ENCODE measurements around the gene RELN.

The RELN gene

GRCh38 chr7:104017001-104017400, 27.5 kb upstream of the RELN start:
- Histone ChIP-seq H3K27ac (ENCODE audit: low read depth in 2 of 2, low read length in 2 of 2) (no peak overlapping the region), H3K4me3 (ENCODE audit: low read length in 2 of 2) (no peak overlapping the region), H3K9me3 (ENCODE audit: control insufficient read depth in 2 of 2, low read length in 2 of 2) (no peaks in the 10 kb centered on the region), H3K4me1 (ENCODE audit: control insufficient read depth in 2 of 2, insufficient read depth in 2 of 2, low read length in 2 of 2) (no peaks in the 10 kb centered on the region), H3K36me3 (ENCODE audit: control insufficient read depth in 2 of 2, insufficient read depth in 2 of 2, low read length in 2 of 2) (no peaks in the 10 kb centered on the region), H3K9ac (ENCODE audit: low read depth in 1 of 2, low read length in 2 of 2) (no peak overlapping the region), H3K27me3 (ENCODE audit: control insufficient read depth in 2 of 2, insufficient read depth in 2 of 2, low read length in 2 of 2) (no peaks in the 10 kb centered on the region)

GRCh38 chr7:104012835-104013234, 23.4 kb upstream of the RELN start:
- H3K9ac ChIP-seq (ENCODE audit: low read depth in 1 of 2, low read length in 2 of 2) = no peak overlapping the region
- no peak overlapping the region for H3K27ac ChIP-seq (ENCODE audit: low read depth in 2 of 2, low read length in 2 of 2)
- H3K27me3 ChIP-seq (ENCODE audit: control insufficient read depth in 2 of 2, insufficient read depth in 2 of 2, low read length in 2 of 2) = no peaks in the 10 kb centered on the region
- no peaks in the 10 kb centered on the region for H3K36me3 ChIP-seq (ENCODE audit: control insufficient read depth in 2 of 2, insufficient read depth in 2 of 2, low read length in 2 of 2)
- H3K9me3 ChIP-seq (ENCODE audit: control insufficient read depth in 2 of 2, low read length in 2 of 2) = no peaks in the 10 kb centered on the region
- no peak overlapping the region for H3K4me3 ChIP-seq (ENCODE audit: low read length in 2 of 2)
- H3K4me1 ChIP-seq (ENCODE audit: control insufficient read depth in 2 of 2, insufficient read depth in 2 of 2, low read length in 2 of 2) = no peaks in the 10 kb centered on the region

GRCh38 chr7:104011829-104012228, 22.4 kb upstream of the RELN start:
- Histone ChIP-seq H3K4me1 (ENCODE audit: control insufficient read depth in 2 of 2, insufficient read depth in 2 of 2, low read length in 2 of 2) (no peaks in the 10 kb centered on the region), H3K36me3 (ENCODE audit: control insufficient read depth in 2 of 2, insufficient read depth in 2 of 2, low read length in 2 of 2) (no peaks in the 10 kb centered on the region), H3K27ac (ENCODE audit: low read depth in 2 of 2, low read length in 2 of 2) (no peak overlapping the region), H3K27me3 (ENCODE audit: control insufficient read depth in 2 of 2, insufficient read depth in 2 of 2, low read length in 2 of 2) (no peaks in the 10 kb centered on the region), H3K4me3 (ENCODE audit: low read length in 2 of 2) (no peak overlapping the region), H3K9me3 (ENCODE audit: control insufficient read depth in 2 of 2, low read length in 2 of 2) (no peaks in the 10 kb centered on the region), H3K9ac (ENCODE audit: low read depth in 1 of 2, low read length in 2 of 2) (no peak overlapping the region)

GRCh38 chr7:104010052-104010909, 20.8 kb upstream of the RELN start:
- Histone ChIP-seq H3K9ac (ENCODE audit: low read depth in 1 of 2, low read length in 2 of 2) (no peak overlapping the region), H3K9me3 (ENCODE audit: control insufficient read depth in 2 of 2, low read length in 2 of 2) (no peaks in the 10 kb centered on the region), H3K27ac (ENCODE audit: low read depth in 2 of 2, low read length in 2 of 2) (no peak overlapping the region), H3K4me1 (ENCODE audit: control insufficient read depth in 2 of 2, insufficient read depth in 2 of 2, low read length in 2 of 2) (no peaks in the 10 kb centered on the region), H3K27me3 (ENCODE audit: control insufficient read depth in 2 of 2, insufficient read depth in 2 of 2, low read length in 2 of 2) (no peaks in the 10 kb centered on the region), H3K36me3 (ENCODE audit: control insufficient read depth in 2 of 2, insufficient read depth in 2 of 2, low read length in 2 of 2) (no peaks in the 10 kb centered on the region), H3K4me3 (ENCODE audit: low read length in 2 of 2) (no peak overlapping the region)

- Histone ChIP-seq H3K27me3 (ENCODE audit: control insufficient read depth in 2 of 2, insufficient read depth in 2 of 2, low read length in 2 of 2) (no peaks in the 10 kb centered on the region), H3K9me3 (ENCODE audit: control insufficient read depth in 2 of 2, low read length in 2 of 2) (no peaks in the 10 kb centered on the region), H3K4me3 (ENCODE audit: low read length in 2 of 2) (no peak overlapping the region), H3K4me1 (ENCODE audit: control insufficient read depth in 2 of 2, insufficient read depth in 2 of 2, low read length in 2 of 2) (no peaks in the 10 kb centered on the region), H3K36me3 (ENCODE audit: control insufficient read depth in 2 of 2, insufficient read depth in 2 of 2, low read length in 2 of 2) (no peaks in the 10 kb centered on the region), H3K9ac (ENCODE audit: low read depth in 1 of 2, low read length in 2 of 2) (no peak overlapping the region), H3K27ac (ENCODE audit: low read depth in 2 of 2, low read length in 2 of 2) (no peak overlapping the region)
These were observed 18.6 kb upstream of the RELN start for GRCh38 chr7:104008107-104008506.

- H3K27me3 ChIP-seq (ENCODE audit: control insufficient read depth in 2 of 2, insufficient read depth in 2 of 2, low read length in 2 of 2) = no peaks in the 10 kb centered on the region
- no peak overlapping the region for H3K27ac ChIP-seq (ENCODE audit: low read depth in 2 of 2, low read length in 2 of 2)
- H3K4me1 ChIP-seq (ENCODE audit: control insufficient read depth in 2 of 2, insufficient read depth in 2 of 2, low read length in 2 of 2) = no peaks in the 10 kb centered on the region
- H3K9ac ChIP-seq (ENCODE audit: low read depth in 1 of 2, low read length in 2 of 2) = no peak overlapping the region
- no peaks in the 10 kb centered on the region for H3K9me3 ChIP-seq (ENCODE audit: control insufficient read depth in 2 of 2, low read length in 2 of 2)
- no peak overlapping the region for H3K4me3 ChIP-seq (ENCODE audit: low read length in 2 of 2)
- no peaks in the 10 kb centered on the region for H3K36me3 ChIP-seq (ENCODE audit: control insufficient read depth in 2 of 2, insufficient read depth in 2 of 2, low read length in 2 of 2)
These were observed 18.2 kb upstream of the RELN start for GRCh38 chr7:104007614-104008013.

- H3K27ac ChIP-seq (ENCODE audit: low read depth in 2 of 2, low read length in 2 of 2) = no peak overlapping the region
- H3K27me3 ChIP-seq (ENCODE audit: control insufficient read depth in 2 of 2, insufficient read depth in 2 of 2, low read length in 2 of 2) = no peaks in the 10 kb centered on the region
- no peaks in the 10 kb centered on the region for H3K36me3 ChIP-seq (ENCODE audit: control insufficient read depth in 2 of 2, insufficient read depth in 2 of 2, low read length in 2 of 2)
- H3K9me3 ChIP-seq (ENCODE audit: control insufficient read depth in 2 of 2, low read length in 2 of 2) = no peaks in the 10 kb centered on the region
- no peak overlapping the region for H3K4me3 ChIP-seq (ENCODE audit: low read length in 2 of 2)
- no peaks in the 10 kb centered on the region for H3K4me1 ChIP-seq (ENCODE audit: control insufficient read depth in 2 of 2, insufficient read depth in 2 of 2, low read length in 2 of 2)
- H3K9ac ChIP-seq (ENCODE audit: low read depth in 1 of 2, low read length in 2 of 2) = no peak overlapping the region
These were observed 15.7 kb upstream of the RELN start for GRCh38 chr7:104005197-104005596.

GRCh38 chr7:103996639-103997038, 7.2 kb upstream of the RELN start:
- Histone ChIP-seq H3K9me3 (ENCODE audit: control insufficient read depth in 2 of 2, low read length in 2 of 2) (no peaks in the 10 kb centered on the region), H3K36me3 (ENCODE audit: control insufficient read depth in 2 of 2, insufficient read depth in 2 of 2, low read length in 2 of 2) (no peaks in the 10 kb centered on the region), H3K27me3 (ENCODE audit: control insufficient read depth in 2 of 2, insufficient read depth in 2 of 2, low read length in 2 of 2) (peaks cover 4 to 6% of the 10 kb centered on the region in 2 donors), H3K4me1 (ENCODE audit: control insufficient read depth in 2 of 2, insufficient read depth in 2 of 2, low read length in 2 of 2) (no peaks in the 10 kb centered on the region), H3K9ac (ENCODE audit: low read depth in 1 of 2, low read length in 2 of 2) (no peak overlapping the region), H3K4me3 (ENCODE audit: low read length in 2 of 2) (no peak overlapping the region), H3K27ac (ENCODE audit: low read depth in 2 of 2, low read length in 2 of 2) (no peak overlapping the region)

- no peaks in the 10 kb centered on the region for H3K9me3 ChIP-seq (ENCODE audit: control insufficient read depth in 2 of 2, low read length in 2 of 2)
- no peak overlapping the region for H3K4me3 ChIP-seq (ENCODE audit: low read length in 2 of 2)
- H3K27ac ChIP-seq (ENCODE audit: low read depth in 2 of 2, low read length in 2 of 2) = no peak overlapping the region
- peaks cover 9 to 10% of the 10 kb centered on the region in 2 donors for H3K27me3 ChIP-seq (ENCODE audit: control insufficient read depth in 2 of 2, insufficient read depth in 2 of 2, low read length in 2 of 2)
- H3K9ac ChIP-seq (ENCODE audit: low read depth in 1 of 2, low read length in 2 of 2) = no peak overlapping the region
- H3K36me3 ChIP-seq (ENCODE audit: control insufficient read depth in 2 of 2, insufficient read depth in 2 of 2, low read length in 2 of 2) = no peaks in the 10 kb centered on the region
- no peaks in the 10 kb centered on the region for H3K4me1 ChIP-seq (ENCODE audit: control insufficient read depth in 2 of 2, insufficient read depth in 2 of 2, low read length in 2 of 2)
These were observed 6.6 kb upstream of the RELN start for GRCh38 chr7:103996017-103996551.

- H3K4me3 ChIP-seq (ENCODE audit: low read length in 2 of 2) = no peak overlapping the region
- no peak overlapping the region for H3K9ac ChIP-seq (ENCODE audit: low read depth in 1 of 2, low read length in 2 of 2)
- no peaks in the 10 kb centered on the region for H3K36me3 ChIP-seq (ENCODE audit: control insufficient read depth in 2 of 2, insufficient read depth in 2 of 2, low read length in 2 of 2)
- H3K27me3 ChIP-seq (ENCODE audit: control insufficient read depth in 2 of 2, insufficient read depth in 2 of 2, low read length in 2 of 2) = peaks cover 12% of the 10 kb centered on the region in 2 donors
- H3K27ac ChIP-seq (ENCODE audit: low read depth in 2 of 2, low read length in 2 of 2) = no peak overlapping the region
- H3K9me3 ChIP-seq (ENCODE audit: control insufficient read depth in 2 of 2, low read length in 2 of 2) = no peaks in the 10 kb centered on the region
- no peaks in the 10 kb centered on the region for H3K4me1 ChIP-seq (ENCODE audit: control insufficient read depth in 2 of 2, insufficient read depth in 2 of 2, low read length in 2 of 2)
These were observed 6.1 kb upstream of the RELN start for GRCh38 chr7:103995554-103995953.

Measured in mucosa of rectum (tissue), 2 donors.